Testis (tissue), 2 donors: ENCODE results near the gene ARMC3.

Experiments
- CTCF ChIP-seq, 3 experiments: fragments of 450-650 bp in 2 of 3; fragments of 200-600 bp in 1 of 3; sonication (generic) in 1 of 3; IDR thresholded peaks; one replicate each; pipeline ENCODE4 v1.5.1; 2016 to 2019; ENCODE audit warnings: antibody characterized with exemption in 3 of 3, mild to moderate bottlenecking in 2 of 3, moderate library complexity in 1 of 3
- POLR2A ChIP-seq: fragments of 450-650 bp; IDR thresholded peaks from one replicate; pipeline ENCODE4 v1.6.1; 2017; ENCODE audit warnings: antibody characterized with exemption, mild to moderate bottlenecking, moderate library complexity

GRCh38 chr10:22912763-22913384 is 15.0 kb upstream of the ARMC3 start:
- TF ChIP-seq CTCF (IDR thresholded peaks at IDR 0.05) (no peak), POLR2A (no peak)
